ENCODE results near the gene LANCL2.

The LANCL2 gene

DNA sequence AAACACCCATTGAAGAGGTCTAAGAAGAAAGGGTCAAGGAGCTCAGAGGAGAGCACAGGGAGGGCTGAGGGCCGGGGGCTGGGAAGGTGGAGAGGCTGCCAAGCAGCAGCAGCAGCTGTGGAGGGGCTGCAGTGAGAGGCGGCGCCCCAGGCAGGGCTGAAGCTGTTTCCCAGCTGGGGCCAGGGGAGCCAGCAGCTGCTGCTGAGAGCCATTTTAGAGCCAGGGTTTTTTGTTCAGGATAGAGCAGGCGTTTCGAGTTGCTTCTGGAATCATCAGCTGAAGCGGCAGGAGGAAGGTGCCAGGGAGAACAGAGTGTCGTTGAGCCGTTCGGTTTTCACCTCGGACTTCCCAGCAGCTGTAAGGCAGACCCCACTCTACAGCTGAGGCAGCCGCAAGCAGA lies 62.7 kb downstream of the LANCL2 start:
- DNase-seq: no peak
- in situ Hi-C loops (cut with MboI; ENCODE audit: low pct_unique_long_range_greater_than_20kb, low sequenced_read_pairs): no loop called here

DNA sequence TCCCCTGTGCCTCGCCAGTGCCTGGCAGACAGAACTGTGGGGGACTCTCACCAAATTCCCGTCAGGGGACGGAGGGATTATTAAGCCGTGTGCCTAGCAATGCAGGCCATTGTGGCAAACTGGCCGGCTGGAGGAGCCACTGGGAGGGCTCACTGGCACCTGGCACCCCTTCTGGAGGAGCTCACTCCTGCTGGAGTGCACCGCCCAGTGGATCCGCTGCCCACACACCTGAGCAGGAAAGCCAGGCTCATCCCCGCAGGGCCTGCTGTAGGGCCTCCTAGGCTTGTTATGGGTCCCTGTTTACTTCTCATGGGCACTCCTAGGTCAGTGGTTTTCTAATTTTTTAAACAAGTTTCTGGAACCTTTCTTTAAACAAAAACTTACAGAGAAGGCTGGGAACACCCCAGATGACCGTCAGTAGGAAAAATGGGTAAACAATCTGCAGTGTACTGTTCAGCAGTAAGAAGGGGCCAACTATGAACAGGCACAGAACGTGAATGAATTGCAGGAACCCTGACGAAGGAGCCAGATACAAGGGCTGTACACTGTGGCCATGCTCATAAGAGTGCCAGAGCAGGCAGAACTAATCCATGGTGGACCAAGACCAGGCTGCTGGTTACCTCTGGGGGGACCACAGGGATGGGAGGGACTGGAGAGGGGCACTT lies 64.8 kb downstream of the LANCL2 start:
- in situ Hi-C loops (cut with MboI; ENCODE audit: low pct_unique_long_range_greater_than_20kb, low sequenced_read_pairs): no loop called here
- DNase-seq: no peak

DNA sequence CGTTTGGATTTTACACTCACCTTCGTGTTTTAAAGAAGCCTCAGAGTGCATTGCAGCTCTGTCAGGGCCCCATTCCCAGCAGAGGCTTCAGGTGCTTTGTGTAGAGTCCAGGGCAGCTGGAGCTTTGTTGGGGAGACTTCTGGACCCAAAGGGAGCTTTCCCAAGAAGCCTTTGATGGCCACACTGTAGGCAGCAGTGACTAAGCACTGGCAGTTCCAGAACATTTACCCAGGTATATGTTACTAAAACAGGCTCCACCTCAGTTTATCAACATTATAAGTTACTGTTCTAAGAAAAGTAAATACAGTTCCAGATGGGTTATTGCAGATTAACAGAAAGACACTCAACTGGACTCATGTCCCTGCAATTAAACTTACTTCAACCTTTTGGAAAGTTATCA lies 66.8 kb downstream of the LANCL2 start:
- in situ Hi-C loops (cut with MboI; ENCODE audit: low pct_unique_long_range_greater_than_20kb, low sequenced_read_pairs): no loop called here
- DNase-seq: no peak

DNA sequence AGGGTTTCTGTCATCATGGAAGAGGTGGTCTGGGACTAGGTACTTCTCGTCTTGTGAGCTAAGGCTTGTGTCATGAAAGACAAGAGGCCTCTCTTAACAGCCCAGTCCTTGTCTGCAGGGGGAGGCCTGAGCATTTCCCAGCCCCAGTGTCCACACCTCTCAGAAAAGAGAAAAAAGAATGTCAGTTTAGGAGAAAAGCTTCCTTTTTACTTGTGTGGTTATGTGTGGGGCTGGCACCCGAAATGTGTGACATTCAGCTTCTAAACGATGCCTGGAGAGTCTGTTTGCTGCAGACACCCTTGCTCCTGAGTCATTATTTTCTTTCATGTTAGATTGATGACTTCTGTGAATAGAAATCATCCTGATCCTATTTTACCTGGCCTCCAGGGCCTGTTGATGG lies 67.4 kb downstream of the LANCL2 start:
- no peak for DNase-seq
- in situ Hi-C loops (cut with MboI; ENCODE audit: low pct_unique_long_range_greater_than_20kb, low sequenced_read_pairs): no loop called here

GRCh38 chr7:55432939-55433784 lies 68.0 kb downstream of the LANCL2 start:
- in situ Hi-C loops (cut with MboI; ENCODE audit: low pct_unique_long_range_greater_than_20kb, low sequenced_read_pairs): no loop called here

GRCh38 chr7:55435466-55435865 lies 70.3 kb downstream of the LANCL2 start:
- DNase-seq: no peak
- in situ Hi-C loops (cut with MboI; ENCODE audit: low pct_unique_long_range_greater_than_20kb, low sequenced_read_pairs): no loop called here

More at GRCh38 chr7:55432939-55433784, 68.0 kb downstream of the LANCL2 start:
- DNase-seq: peak; percentile 39

GRCh38 chr7:55436457-55436856 lies 71.3 kb downstream of the LANCL2 start:
- in situ Hi-C loops (cut with MboI; ENCODE audit: low pct_unique_long_range_greater_than_20kb, low sequenced_read_pairs): no loop called here
- DNase-seq: no peak

GRCh38 chr7:55437375-55437774 lies 72.2 kb downstream of the LANCL2 start:
- DNase-seq: no peak

DNA sequence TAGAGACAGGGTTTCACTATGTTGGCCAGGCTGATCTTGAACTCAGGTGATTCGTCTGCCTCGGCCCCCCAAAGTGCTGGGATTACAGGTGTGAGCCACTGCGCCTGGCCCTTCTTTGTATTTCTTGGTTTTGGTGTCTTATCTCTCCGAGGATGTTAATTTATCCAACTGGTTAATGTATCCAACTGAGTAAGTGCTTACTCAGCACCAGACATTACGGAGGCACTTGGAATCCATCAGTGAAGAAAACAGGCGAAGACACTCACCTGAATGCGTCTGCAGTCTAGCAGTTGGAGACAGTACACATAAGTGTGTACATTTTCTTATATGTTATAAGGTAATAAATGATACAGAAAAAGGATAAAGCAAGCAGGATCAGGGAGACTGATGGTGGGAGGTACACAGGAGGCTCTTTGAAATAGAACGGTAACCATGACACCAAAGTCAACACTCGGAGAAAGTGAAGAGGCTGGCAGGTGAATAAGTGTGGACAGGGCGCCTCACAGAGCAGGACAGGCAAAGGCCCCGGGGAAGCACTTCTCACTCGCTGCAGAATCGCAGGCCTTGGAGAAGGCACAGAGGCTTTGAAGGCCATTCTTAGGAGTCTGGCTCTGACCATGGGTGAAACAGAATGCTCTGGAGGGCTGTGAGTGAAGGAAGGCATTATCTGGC lies 73.1 kb downstream of the LANCL2 start:
- DNase-seq: no peak
- in situ Hi-C loops (cut with MboI; ENCODE audit: low pct_unique_long_range_greater_than_20kb, low sequenced_read_pairs): no loop called here

More at GRCh38 chr7:55437375-55437774, 72.2 kb downstream of the LANCL2 start:
- in situ Hi-C loops (cut with MboI; ENCODE audit: low pct_unique_long_range_greater_than_20kb, low sequenced_read_pairs): no loop called here

DNA sequence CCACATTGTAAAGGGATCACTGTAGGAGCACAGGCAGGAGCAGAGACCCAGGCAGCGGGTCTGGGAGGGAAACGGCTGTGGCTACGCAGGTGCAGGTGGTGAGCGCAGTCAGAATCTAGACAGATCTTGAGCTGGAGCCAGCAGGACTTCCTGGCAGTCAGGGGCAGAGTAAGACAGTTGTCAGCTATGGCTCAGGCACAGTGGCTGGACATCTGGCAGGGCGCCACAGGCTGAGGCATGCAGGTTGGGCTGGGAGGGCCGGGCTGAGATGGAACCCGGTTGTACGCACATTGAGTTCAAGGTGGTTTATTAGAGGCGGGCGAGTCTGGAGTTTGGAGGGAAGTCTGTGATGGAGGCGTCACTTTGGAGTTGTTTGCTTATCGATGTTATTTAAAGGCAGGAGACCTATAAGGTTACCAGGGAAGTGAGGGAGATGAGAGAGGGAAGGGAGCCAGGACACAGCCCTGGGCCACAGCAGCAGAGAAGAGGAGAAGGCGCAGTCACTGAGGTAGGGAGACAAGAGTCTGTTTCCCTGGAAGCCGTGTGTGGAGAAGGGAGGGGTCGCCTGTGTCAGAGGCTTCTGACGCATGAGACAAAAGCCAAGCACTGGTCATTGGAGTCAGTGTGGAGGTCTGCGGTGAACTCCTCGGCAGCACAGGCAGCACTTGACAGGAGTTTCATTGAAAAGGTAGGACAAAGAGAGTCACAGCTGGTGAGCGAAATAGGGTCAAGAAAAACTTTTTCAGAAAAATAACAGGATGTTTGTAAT lies 73.8 kb downstream of the LANCL2 start:
- DNase-seq: no peak
- in situ Hi-C loops (cut with MboI; ENCODE audit: low pct_unique_long_range_greater_than_20kb, low sequenced_read_pairs): no loop called here

DNA sequence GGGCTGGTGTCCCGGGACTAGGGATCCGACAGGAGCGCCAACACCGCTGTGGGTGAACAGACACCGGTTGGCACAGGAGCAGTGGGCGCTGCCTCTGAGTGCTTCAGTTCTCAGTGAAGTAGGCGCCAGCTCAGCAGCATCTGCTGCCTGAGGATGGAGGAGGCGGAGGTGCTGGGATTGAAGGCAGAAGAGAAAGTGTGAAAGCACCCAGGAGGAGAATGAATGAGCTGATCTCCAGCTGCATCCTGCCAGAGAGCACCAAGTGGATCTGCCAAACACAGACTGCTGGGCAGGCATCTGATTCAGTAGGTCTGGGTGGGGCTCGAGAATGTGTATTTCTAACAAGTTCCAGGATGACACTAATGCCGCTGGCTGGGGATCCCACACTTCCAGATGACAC lies 74.5 kb downstream of the LANCL2 start:
- DNase-seq: no peak
- in situ Hi-C loops (cut with MboI; ENCODE audit: low pct_unique_long_range_greater_than_20kb, low sequenced_read_pairs): no loop called here

DNA sequence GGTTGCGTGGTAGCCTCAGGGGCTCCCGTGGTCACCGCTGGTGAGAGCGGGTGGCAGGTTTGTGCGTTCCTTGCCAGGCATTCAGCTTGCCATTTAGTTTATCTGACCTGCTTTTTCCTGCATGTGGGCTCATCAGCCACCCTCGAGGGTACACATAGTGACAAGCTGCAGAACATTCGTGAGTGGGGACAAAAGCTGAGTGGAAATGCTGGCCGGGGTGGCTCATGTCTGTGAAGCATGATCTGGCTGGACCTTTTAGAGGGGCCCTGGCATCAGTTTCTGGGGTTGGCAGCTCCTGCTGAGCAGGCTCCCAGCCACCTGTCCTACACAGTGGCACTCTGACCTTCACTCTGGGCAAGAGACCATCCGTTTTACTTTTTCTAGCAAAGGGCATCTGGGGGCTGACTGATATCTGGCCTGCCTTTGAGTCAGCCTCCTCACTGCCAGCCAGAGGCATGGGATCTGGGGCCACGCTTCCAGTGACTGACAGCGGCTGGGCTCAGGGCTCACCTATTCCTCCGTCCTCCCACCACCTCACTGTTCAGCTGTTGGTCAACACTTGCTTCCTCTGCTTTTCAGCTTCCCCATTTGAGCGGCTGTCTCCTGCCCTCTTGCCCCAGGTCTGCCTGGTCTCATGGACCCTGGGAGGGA lies 75.0 kb downstream of the LANCL2 start:
- no peak for DNase-seq
- in situ Hi-C loops (cut with MboI; ENCODE audit: low pct_unique_long_range_greater_than_20kb, low sequenced_read_pairs): no loop called here

DNA sequence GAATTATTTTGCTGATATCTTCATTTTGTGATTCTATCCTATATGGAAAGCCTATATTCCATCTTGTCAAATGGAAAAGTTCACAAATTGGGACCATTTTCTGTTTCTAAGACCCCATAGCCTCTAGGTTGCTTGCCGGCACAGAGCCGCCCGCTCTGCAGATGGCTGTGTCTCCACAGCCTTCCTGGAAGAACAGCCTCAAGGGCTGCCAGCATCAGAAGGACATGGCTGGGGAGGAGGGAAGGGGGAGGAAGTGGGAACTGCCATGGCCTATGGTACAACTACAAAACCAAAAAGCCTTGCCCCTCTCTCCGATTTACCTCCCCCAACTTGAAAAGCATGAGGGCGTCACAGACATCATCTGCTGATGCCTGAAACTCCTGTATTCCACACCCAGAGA lies 75.9 kb downstream of the LANCL2 start:
- DNase-seq: no peak
- in situ Hi-C loops (cut with MboI; ENCODE audit: low pct_unique_long_range_greater_than_20kb, low sequenced_read_pairs): no loop called here

GRCh38 chr7:55441774-55442522 lies 76.8 kb downstream of the LANCL2 start:
- in situ Hi-C loops (cut with MboI; ENCODE audit: low pct_unique_long_range_greater_than_20kb, low sequenced_read_pairs): no loop called here

GRCh38 chr7:55444786-55445185 lies 79.6 kb downstream of the LANCL2 start:
- in situ Hi-C loops (cut with MboI; ENCODE audit: low pct_unique_long_range_greater_than_20kb, low sequenced_read_pairs): no loop called here
- DNase-seq: no peak

More at GRCh38 chr7:55441774-55442522, 76.8 kb downstream of the LANCL2 start:
- DNase-seq: no peak

DNA sequence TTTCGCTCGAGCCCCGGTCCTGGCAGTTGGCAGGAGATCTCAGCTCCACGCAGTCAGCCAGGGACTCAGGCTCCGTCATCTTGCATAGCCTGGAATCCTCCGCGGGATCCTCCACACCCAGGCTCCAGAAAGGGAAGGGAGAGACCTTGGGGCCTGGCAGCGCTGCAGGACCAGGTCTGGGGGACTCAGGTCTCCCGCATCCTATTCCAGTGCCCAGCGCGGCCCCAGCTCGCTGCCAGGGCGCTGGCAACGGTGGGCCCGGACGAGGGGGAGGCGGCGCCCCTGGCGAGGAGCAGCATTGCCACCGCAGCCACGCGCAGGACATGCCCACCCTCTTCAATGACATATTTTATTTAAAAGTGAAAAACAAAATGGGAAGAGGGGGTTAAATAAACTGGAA lies 83.4 kb downstream of the LANCL2 start:
- no peak for DNase-seq
- in situ Hi-C loops (cut with MboI; ENCODE audit: low pct_unique_long_range_greater_than_20kb, low sequenced_read_pairs): no loop called here

GRCh38 chr7:55449205-55449991 lies 84.3 kb downstream of the LANCL2 start:
- no peak for DNase-seq

More at GRCh38 chr7:55449205-55449991, 84.3 kb downstream of the LANCL2 start:
- in situ Hi-C loops (cut with MboI; ENCODE audit: low pct_unique_long_range_greater_than_20kb, low sequenced_read_pairs): no loop called here

Data from KBM-7 (cell line).